Measurements from ENCODE around the gene PLD5. TPM values are rescaled to one million over a fixed set of nuclear protein-coding genes. Genes with fewer than 3 reads are reported as not detected.
A peak's percentile ranks its signal among the peaks of the same experiment; 100 is the strongest.
"Not testable (repeated sequence)": the region's sequence is repeated elsewhere in the genome, so short reads cannot be mapped to it uniquely, and the experiment has no call there.

The PLD5 gene
- total RNA-seq, 1 donor = not detected

- TF ChIP-seq, protein P1, sequence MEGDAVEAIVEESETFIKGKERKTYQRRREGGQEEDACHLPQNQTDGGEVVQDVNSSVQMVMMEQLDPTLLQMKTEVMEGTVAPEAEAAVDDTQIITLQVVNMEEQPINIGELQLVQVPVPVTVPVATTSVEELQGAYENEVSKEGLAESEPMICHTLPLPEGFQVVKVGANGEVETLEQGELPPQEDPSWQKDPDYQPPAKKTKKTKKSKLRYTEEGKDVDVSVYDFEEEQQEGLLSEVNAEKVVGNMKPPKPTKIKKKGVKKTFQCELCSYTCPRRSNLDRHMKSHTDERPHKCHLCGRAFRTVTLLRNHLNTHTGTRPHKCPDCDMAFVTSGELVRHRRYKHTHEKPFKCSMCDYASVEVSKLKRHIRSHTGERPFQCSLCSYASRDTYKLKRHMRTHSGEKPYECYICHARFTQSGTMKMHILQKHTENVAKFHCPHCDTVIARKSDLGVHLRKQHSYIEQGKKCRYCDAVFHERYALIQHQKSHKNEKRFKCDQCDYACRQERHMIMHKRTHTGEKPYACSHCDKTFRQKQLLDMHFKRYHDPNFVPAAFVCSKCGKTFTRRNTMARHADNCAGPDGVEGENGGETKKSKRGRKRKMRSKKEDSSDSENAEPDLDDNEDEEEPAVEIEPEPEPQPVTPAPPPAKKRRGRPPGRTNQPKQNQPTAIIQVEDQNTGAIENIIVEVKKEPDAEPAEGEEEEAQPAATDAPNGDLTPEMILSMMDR (IDR thresholded peaks at IDR 0.05; ENCODE audit: extremely low read depth, low read depth, low read length) = no peak
- H3K27ac ChIP-seq (ENCODE audit: low read depth, low read length) = no peak overlapping the region
- H3K36me3 ChIP-seq (ENCODE audit: insufficient read depth, low read length) = no peaks in the 10 kb centered on the region
- H3K27me3 ChIP-seq (ENCODE audit: insufficient read depth, low read length) = no peaks in the 10 kb centered on the region
- no peaks in the 10 kb centered on the region for H4K20me1 ChIP-seq (ENCODE audit: insufficient read depth, low read length)
- no peak overlapping the region for H3K4me2 ChIP-seq (ENCODE audit: insufficient read depth, low read length)
- H3K4me1 ChIP-seq (ENCODE audit: insufficient read depth, low read length) = no peaks in the 10 kb centered on the region
- no peaks in the 10 kb centered on the region for H3K9me3 ChIP-seq (ENCODE audit: low read depth, low read length)
- DNase-seq (ENCODE audit: insufficient read length, low spot score, missing footprints) = no peak
- no peak overlapping the region for H3K4me3 ChIP-seq (ENCODE audit: insufficient read depth, low read length)
- H2AFZ ChIP-seq (ENCODE audit: low read length) = no peak overlapping the region
- no peaks in the 10 kb centered on the region for H3K79me2 ChIP-seq (ENCODE audit: insufficient read depth, low read length)
Observed at GRCh38 chr1:242470774-242471173, 53.7 kb downstream of the PLD5 start.

DNA sequence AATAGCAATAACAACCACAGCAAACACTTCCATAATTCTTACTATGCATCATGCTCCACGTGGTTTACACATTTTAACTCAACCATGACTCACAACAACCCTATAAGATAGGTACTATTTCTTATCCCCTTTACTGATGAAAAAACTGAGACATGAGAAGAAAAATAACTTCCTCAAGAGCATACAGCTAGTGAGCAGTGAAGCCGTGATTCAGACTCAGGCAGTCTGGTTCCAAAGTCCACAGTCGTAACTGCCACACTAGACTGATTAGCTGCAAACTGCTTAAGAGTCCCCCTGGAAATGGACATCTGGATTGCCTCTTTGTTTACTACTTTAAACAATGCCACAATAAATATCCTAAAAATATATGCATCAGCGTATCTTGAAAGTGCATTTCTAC is 55.7 kb downstream of the PLD5 start:
- Histone ChIP-seq H2AFZ (ENCODE audit: low read length) (no peak overlapping the region), H3K79me2 (ENCODE audit: insufficient read depth, low read length) (no peaks in the 10 kb centered on the region)
- DNase-seq (ENCODE audit: insufficient read length, low spot score, missing footprints) = no peak

GRCh38 chr1:242467556-242468145 is 56.8 kb downstream of the PLD5 start:
- peak; percentile 70 for DNase-seq (ENCODE audit: insufficient read length, low spot score, missing footprints)
- Histone ChIP-seq H3K4me3 (ENCODE audit: insufficient read depth, low read length) (no peak overlapping the region), H3K27ac (ENCODE audit: low read depth, low read length) (no peak overlapping the region), H3K9me3 (ENCODE audit: low read depth, low read length) (no peaks in the 10 kb centered on the region), H3K79me2 (ENCODE audit: insufficient read depth, low read length) (no peaks in the 10 kb centered on the region), H3K4me2 (ENCODE audit: insufficient read depth, low read length) (no peak overlapping the region), H2AFZ (ENCODE audit: low read length) (no peak overlapping the region), H3K36me3 (ENCODE audit: insufficient read depth, low read length) (no peaks in the 10 kb centered on the region), H4K20me1 (ENCODE audit: insufficient read depth, low read length) (no peaks in the 10 kb centered on the region), H3K4me1 (ENCODE audit: insufficient read depth, low read length) (no peaks in the 10 kb centered on the region), H3K27me3 (ENCODE audit: insufficient read depth, low read length) (no peaks in the 10 kb centered on the region)
- TF ChIP-seq, protein P1 (IDR thresholded peaks at IDR 0.05; ENCODE audit: extremely low read depth, low read depth, low read length) = peak; percentile 66

More for the DNA sequence above, 55.7 kb downstream of the PLD5 start:
- H4K20me1 ChIP-seq (ENCODE audit: insufficient read depth, low read length) = no peaks in the 10 kb centered on the region
- H3K4me1 ChIP-seq (ENCODE audit: insufficient read depth, low read length) = no peaks in the 10 kb centered on the region
- no peaks in the 10 kb centered on the region for H3K9me3 ChIP-seq (ENCODE audit: low read depth, low read length)
- H3K4me3 ChIP-seq (ENCODE audit: insufficient read depth, low read length) = no peak overlapping the region
- H3K27ac ChIP-seq (ENCODE audit: low read depth, low read length) = no peak overlapping the region
- no peaks in the 10 kb centered on the region for H3K27me3 ChIP-seq (ENCODE audit: insufficient read depth, low read length)
- no peaks in the 10 kb centered on the region for H3K36me3 ChIP-seq (ENCODE audit: insufficient read depth, low read length)
- no peak overlapping the region for H3K4me2 ChIP-seq (ENCODE audit: insufficient read depth, low read length)
- TF ChIP-seq, protein P1 (IDR thresholded peaks at IDR 0.05; ENCODE audit: extremely low read depth, low read depth, low read length) = no peak

DNA sequence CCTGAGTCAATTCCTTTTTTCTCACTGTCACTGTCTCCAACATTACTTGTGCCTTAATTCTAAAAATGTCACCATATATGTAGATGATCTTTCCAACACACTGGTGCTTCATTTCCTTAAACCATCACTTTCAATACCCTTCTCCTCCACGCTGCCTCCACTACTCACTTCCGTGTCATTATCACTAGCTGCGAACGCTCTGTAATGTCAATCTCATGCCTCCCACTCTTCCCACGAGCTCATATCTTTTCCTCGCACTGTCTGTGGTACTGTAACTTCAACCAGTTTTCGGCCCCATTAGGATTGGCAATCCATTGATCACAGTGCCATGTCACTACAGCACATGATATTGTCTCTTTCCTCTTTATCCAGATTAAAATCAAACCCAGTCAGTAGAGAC is 61.6 kb downstream of the PLD5 start:
- TF ChIP-seq, protein P1 (IDR thresholded peaks at IDR 0.05; ENCODE audit: extremely low read depth, low read depth, low read length) = no peak
- H3K4me2 ChIP-seq (ENCODE audit: insufficient read depth, low read length) = no peak overlapping the region
- no peaks in the 10 kb centered on the region for H3K79me2 ChIP-seq (ENCODE audit: insufficient read depth, low read length)
- no peak overlapping the region for H2AFZ ChIP-seq (ENCODE audit: low read length)
- H3K27ac ChIP-seq (ENCODE audit: low read depth, low read length) = no peak overlapping the region
- DNase-seq (ENCODE audit: insufficient read length, low spot score, missing footprints) = no peak
- H3K4me1 ChIP-seq (ENCODE audit: insufficient read depth, low read length) = no peaks in the 10 kb centered on the region
- no peaks in the 10 kb centered on the region for H3K36me3 ChIP-seq (ENCODE audit: insufficient read depth, low read length)
- no peaks in the 10 kb centered on the region for H3K27me3 ChIP-seq (ENCODE audit: insufficient read depth, low read length)
- H3K9me3 ChIP-seq (ENCODE audit: low read depth, low read length) = no peaks in the 10 kb centered on the region
- H3K4me3 ChIP-seq (ENCODE audit: insufficient read depth, low read length) = no peak overlapping the region
- no peaks in the 10 kb centered on the region for H4K20me1 ChIP-seq (ENCODE audit: insufficient read depth, low read length)

GRCh38 chr1:242459740-242460139 is 64.8 kb downstream of the PLD5 start:
- H2AFZ ChIP-seq (ENCODE audit: low read length); H3K27ac ChIP-seq (ENCODE audit: low read depth, low read length); H3K9me3 ChIP-seq (ENCODE audit: low read depth, low read length); H3K4me2 ChIP-seq (ENCODE audit: insufficient read depth, low read length); H3K79me2 ChIP-seq (ENCODE audit: insufficient read depth, low read length); H3K4me1 ChIP-seq (ENCODE audit: insufficient read depth, low read length); H3K4me3 ChIP-seq (ENCODE audit: insufficient read depth, low read length); H3K27me3 ChIP-seq (ENCODE audit: insufficient read depth, low read length); H4K20me1 ChIP-seq (ENCODE audit: insufficient read depth, low read length); H3K36me3 ChIP-seq (ENCODE audit: insufficient read depth, low read length); DNase-seq (ENCODE audit: insufficient read length, low spot score, missing footprints): not testable (repeated sequence)

Data from osteoblast (primary cell).